ENCODE data around the gene SLC2A9. TPM values are rescaled to one million over a fixed set of nuclear protein-coding genes. Genes with fewer than 3 reads are reported as not detected.

SLC2A9 gene
- total RNA-seq, 1 donor from 2014 or later: 3.6 TPM

- Histone ChIP-seq H3K36me3 (ENCODE audit: control insufficient read depth, insufficient read depth, low read length) (no peaks in the 10 kb centered on the region), H3K27me3 (ENCODE audit: control insufficient read depth, insufficient read depth, low read length) (no peaks in the 10 kb centered on the region), H3K4me3 (ENCODE audit: low read depth, low read length) (no peak overlapping the region)
- DNase-seq (ENCODE audit: low read depth): no peak
- no peak for TF ChIP-seq CTCF (IDR thresholded peaks at IDR 0.05; ENCODE audit: insufficient read depth, low read length, poor library complexity, severe bottlenecking)
Measured at GRCh38 chr4:9980898-9981297, 40.4 kb downstream of the SLC2A9 start.

GRCh38 chr4:9979101-9979701 lies 42.1 kb downstream of the SLC2A9 start:
- DNase-seq (ENCODE audit: low read depth): no peak
- no peaks in the 10 kb centered on the region for H3K36me3 ChIP-seq (ENCODE audit: control insufficient read depth, insufficient read depth, low read length)
- no peaks in the 10 kb centered on the region for H3K27me3 ChIP-seq (ENCODE audit: control insufficient read depth, insufficient read depth, low read length)
- TF ChIP-seq CTCF (IDR thresholded peaks at IDR 0.05; ENCODE audit: insufficient read depth, low read length, poor library complexity, severe bottlenecking): no peak
- H3K4me3 ChIP-seq (ENCODE audit: low read depth, low read length): no peak overlapping the region

DNA sequence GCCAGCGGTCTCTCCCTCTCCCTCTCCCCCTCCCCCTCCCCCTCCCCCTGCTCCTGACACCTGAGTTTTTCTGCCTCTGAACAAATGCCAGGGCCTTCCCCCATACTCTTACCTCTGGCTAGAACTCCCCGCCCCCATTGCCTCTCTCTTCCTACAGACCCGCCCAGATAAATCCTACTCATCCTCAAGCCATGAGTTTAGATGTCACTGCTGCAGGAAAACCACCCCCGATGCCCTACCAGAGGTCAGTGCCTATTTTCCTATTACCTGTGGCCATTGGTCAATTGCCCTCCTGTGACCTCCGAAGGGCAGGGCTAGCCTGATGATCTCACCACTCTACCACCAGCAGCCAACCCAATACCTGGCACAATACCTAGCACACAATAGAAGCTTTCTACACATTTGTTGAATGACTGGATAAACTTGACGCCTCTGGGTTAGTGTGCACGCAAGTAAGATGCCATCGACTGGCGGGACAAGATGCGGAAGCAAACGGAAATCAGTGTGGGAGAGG lies 43.7 kb downstream of the SLC2A9 start:
- no peak overlapping the region for H3K4me3 ChIP-seq (ENCODE audit: low read depth, low read length)
- DNase-seq (ENCODE audit: low read depth): no peak
- no peaks in the 10 kb centered on the region for H3K36me3 ChIP-seq (ENCODE audit: control insufficient read depth, insufficient read depth, low read length)
- TF ChIP-seq CTCF (IDR thresholded peaks at IDR 0.05; ENCODE audit: insufficient read depth, low read length, poor library complexity, severe bottlenecking): no peak
- no peaks in the 10 kb centered on the region for H3K27me3 ChIP-seq (ENCODE audit: control insufficient read depth, insufficient read depth, low read length)

GRCh38 chr4:9976781-9977180 lies 44.5 kb downstream of the SLC2A9 start:
- Histone ChIP-seq H3K36me3 (ENCODE audit: control insufficient read depth, insufficient read depth, low read length) (no peaks in the 10 kb centered on the region), H3K27me3 (ENCODE audit: control insufficient read depth, insufficient read depth, low read length) (no peaks in the 10 kb centered on the region), H3K4me3 (ENCODE audit: low read depth, low read length) (no peak overlapping the region)
- no peak for DNase-seq (ENCODE audit: low read depth)
- TF ChIP-seq CTCF (IDR thresholded peaks at IDR 0.05; ENCODE audit: insufficient read depth, low read length, poor library complexity, severe bottlenecking): no peak

GRCh38 chr4:9976293-9976692 lies 45.0 kb downstream of the SLC2A9 start:
- Histone ChIP-seq H3K36me3 (ENCODE audit: control insufficient read depth, insufficient read depth, low read length) (no peaks in the 10 kb centered on the region), H3K27me3 (ENCODE audit: control insufficient read depth, insufficient read depth, low read length) (no peaks in the 10 kb centered on the region), H3K4me3 (ENCODE audit: low read depth, low read length) (no peak overlapping the region)
- DNase-seq (ENCODE audit: low read depth): no peak
- no peak for TF ChIP-seq CTCF (IDR thresholded peaks at IDR 0.05; ENCODE audit: insufficient read depth, low read length, poor library complexity, severe bottlenecking)

DNA sequence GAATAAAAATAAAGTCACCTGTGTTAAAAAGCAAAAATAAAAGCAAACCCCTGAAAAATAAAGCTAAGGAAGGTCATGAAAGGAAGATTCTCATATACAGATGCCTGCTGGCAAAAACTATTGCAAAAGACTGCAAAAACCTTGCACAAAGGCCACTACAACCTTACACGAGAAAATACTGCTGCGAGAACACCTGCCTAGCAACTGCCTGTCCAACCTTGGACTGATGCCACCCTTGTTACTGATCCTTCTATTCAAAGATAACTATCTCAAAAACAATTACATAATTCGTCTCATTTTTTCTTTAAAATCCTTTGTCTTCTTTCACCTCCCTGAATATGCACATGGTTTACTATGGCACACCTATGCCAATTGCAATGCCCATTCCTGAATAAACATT lies 49.6 kb downstream of the SLC2A9 start:
- Histone ChIP-seq H3K27me3 (ENCODE audit: control insufficient read depth, insufficient read depth, low read length) (no peaks in the 10 kb centered on the region), H3K4me3 (ENCODE audit: low read depth, low read length) (no peak overlapping the region), H3K36me3 (ENCODE audit: control insufficient read depth, insufficient read depth, low read length) (no peaks in the 10 kb centered on the region)
- no peak for DNase-seq (ENCODE audit: low read depth)
- TF ChIP-seq CTCF (IDR thresholded peaks at IDR 0.05; ENCODE audit: insufficient read depth, low read length, poor library complexity, severe bottlenecking): no peak
